ENCODE measurements around the gene VRK3.
A peak's percentile ranks its signal among the peaks of the same experiment; 100 is the strongest.

The VRK3 gene

DNA sequence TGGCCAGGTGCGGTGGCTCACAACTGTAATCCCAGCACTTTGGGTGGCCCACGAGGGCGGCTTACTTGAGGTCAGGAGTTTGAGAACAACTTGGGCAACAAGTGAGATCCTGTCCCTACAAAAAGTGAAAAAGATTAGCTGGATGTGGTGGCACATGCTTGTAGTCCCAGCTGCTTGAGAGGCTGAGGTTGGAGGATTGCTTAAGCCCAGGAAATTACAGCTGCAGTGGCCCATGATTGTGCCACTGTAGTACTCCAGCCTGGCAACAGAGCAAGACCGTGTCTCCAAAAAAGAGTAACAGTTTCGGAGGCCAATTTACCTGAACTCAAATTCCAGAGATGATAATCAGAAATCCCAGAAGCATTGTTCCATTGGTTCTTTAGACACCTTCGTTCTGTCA, 5.1 kb upstream of the VRK3 start:
- no peak for DNase-seq (ENCODE audit: low spot score)

DNA sequence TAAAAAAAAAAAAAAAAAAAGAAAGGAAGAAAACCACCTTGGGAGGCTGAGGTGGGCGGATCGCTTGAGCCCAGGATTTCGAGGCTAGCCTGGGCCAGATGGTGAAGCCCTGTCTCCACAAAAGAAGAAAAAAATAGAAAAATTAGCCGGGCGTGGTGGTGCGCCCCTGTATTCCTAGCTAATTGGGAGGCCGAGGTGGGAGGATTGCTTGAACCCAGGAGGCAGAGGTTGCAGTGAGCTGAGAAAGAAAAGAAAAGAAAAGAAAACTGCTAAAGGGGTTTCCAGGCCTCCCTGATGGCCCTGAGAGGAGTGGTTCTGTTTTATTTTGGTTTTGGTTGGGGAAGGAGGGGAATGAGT, 1.4 kb upstream of the VRK3 start:
- DNase-seq (ENCODE audit: low spot score), result no peak

DNA sequence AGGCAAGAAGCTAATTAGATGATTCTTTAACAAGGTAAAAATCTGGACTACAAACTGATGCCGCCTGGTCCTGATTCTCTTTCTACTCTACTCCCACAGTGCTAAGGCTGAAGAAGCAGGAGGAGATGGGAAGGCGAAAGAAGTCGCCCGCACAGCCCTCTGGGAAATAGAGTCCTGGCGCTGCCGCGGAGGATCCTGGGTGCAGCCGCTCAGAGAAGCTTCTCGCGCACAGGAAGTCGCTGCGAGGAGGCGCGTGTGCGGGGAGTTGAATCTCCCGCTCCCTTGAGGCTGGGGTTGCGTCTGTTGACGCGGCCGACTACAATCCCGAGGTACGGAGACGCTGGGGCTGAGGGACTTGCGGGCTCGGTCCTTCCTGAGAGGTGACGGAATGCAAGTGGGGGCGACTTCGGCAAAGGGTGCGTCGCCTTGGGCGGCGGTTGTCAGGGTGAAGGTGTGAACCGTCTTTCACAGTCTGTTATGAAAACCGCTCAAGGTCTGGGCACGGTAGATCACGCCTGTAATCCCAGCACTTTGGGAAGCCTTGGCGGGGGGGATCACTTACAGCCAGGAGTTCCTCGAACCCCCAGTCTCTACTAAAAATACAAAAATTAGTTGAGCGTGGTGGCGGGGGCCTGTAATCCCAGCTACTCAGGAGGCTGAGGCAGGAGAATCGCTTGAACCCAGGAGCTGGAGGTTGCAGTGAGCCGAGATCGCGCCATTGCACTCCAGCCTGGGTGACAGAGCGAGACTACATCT, 800 bp upstream of the VRK3 start, which contains the start of gene ZNF473:
Gene ZNF473, plus strand, starts transcription at position 212 of the 756 bp plus-strand sequence. CDS start 5,078 bp downstream, outside the sequence.
- DNase-seq (ENCODE audit: low spot score), result peak; percentile 94

GRCh38 chr19:50024719-50025021, 502 bp downstream of the VRK3 start:
- DNase-seq (ENCODE audit: low spot score), result no peak

DNA sequence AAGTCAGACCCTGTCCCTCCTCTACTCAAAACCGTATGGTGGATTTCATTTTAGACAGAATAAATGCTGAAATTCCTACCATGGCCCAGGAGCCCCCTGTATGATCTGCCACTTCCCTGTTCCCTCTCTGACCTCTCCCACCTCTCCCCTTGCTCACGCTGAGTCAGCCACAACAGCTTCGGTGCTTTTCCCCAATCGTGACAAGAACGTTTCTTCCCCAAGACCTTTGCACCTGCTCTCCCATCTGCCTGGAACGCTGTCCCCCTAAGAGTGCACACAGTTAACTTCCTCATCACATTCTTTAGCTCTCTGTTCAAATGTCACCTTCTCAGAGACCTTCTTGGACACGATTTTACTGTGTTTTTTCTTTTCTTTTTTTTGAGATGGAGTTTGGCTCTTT, 2.3 kb downstream of the VRK3 start:
- DNase-seq (ENCODE audit: low spot score), result no peak

- DNase-seq (ENCODE audit: low spot score), result no peak
Observed at GRCh38 chr19:50020481-50020880, 4.7 kb downstream of the VRK3 start.

DNA sequence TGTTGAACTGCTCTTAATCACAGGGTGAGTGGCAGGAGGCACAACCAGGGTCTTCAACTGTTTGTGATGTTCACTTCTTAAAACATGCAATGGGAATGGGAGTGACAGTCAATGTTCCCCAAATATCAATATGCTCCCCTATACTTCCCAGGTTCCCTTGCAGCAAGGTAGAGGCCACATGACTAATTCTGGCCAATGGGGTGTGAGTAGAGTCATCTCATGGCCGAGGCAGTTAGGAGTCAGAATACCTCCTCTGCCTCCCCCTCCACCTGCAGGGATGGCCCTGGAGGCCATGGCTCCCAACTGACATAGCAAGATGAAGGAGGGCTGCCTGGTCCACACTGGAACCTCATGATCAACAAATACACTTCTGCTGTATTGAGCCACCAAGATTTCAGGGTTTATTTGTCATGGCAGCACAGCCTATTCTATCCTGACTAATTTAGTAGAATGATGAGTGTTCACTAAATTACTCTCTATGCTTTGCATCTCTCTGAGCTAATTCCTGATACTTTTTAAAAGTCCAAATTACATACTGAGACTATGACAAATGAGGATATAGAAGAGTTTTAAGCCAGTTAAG, 8.9 kb downstream of the VRK3 start:
- DNase-seq (ENCODE audit: low spot score), result no peak

- DNase-seq (ENCODE audit: low spot score), result no peak
Observed at GRCh38 chr19:50008532-50008931, 16.6 kb downstream of the VRK3 start.

DNA sequence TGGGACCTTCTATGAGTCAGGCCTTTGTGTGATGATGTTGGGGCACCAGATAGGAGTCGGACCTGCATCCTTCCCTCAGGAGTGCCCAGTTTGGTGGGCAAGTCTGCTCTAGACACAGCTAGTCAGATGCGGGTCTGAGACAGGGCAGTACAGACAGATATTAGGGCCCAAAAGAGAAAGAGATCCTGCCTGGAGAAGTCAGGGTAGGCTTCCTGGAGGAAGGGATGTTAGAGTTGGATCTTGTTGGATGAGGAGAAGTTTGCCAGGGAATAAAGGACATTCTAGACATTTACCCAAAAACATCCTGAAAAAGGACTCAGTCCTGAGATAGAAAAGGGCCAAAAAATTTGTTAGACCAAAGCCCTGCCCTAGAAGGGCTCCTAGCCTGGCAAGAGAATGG, 17.2 kb downstream of the VRK3 start:
- no peak for DNase-seq (ENCODE audit: low spot score)

GRCh38 chr19:50007170-50007569, 18.0 kb downstream of the VRK3 start:
- no peak for DNase-seq (ENCODE audit: low spot score)

DNA sequence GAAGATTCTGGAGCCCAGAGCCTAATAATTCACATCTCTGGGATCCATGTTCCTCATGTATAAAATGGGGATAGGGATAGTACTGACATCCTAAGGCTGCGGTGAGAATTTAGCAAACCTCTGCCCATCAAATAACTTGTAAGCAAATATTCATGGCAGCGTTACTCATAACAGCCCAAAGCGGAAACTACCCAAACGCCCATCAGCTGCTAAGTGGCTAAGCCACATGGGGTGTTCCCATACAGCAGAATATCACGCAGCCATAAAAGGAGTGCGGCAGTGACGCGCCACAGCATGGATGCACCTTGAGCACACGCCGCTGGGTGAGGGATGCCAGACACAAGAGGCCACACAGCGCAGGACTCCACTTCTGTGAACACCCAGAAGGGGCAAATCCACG, 19.7 kb downstream of the VRK3 start:
- no peak for DNase-seq (ENCODE audit: low spot score)

DNA sequence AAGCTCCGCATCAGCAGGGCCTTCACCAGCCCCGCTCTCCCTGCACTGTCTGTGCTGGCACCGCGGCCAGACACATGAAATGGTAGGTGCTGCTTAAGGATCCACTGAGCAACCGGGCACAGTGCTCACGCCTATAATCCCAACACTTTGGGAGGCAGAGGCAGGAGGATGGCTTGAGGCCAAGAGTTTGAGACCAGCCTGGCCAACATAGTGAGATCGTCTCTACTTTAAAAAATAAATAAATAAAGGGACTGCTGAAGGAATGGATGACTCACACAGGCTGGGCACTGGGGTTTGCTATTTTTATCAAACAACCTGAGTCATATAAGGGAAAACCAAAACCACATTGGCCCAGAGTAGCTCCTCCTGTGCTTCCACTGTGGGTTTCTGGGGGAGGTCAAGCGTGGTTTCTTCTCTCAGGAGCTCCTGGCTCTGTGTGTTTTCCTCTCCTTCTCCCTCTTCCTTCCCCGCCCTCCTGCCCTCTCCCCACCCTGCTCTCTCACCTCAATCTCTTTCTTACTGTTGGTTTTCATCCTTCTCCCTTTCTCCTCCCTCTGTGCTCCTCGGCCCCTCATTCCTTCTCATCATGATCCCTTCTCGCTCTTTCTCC, 21.3 kb downstream of the VRK3 start:
- DNase-seq (ENCODE audit: low spot score), result peak; percentile 96

DNA sequence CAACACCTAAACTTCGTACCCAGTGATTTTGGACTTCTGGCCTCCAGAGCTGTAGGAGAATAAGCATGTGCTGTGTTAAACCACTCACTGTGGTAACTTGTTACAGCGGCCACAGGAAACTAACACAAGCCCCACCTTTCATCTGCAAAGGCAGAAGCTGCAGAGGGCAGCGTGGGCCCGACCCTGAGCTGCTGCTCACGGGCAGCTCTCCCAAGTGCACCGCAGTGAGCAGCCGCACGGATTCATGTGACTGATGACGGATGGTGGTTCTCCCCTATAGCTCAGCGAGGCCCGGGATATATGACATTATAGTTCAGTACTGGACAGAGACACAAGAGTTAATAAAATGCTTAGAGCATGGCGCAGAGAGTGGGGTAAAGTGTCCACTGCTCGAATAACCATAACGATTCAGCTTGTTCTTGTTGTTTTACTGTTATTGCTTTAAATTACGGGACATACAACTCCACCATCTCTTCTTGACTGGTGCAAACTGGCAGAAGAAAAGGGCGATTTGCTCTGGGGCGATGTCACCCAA, 21.9 kb downstream of the VRK3 start:
- DNase-seq (ENCODE audit: low spot score), result no peak

- no peak for DNase-seq (ENCODE audit: low spot score)
Observed at GRCh38 chr19:50002386-50002960, 22.7 kb downstream of the VRK3 start.

- no peak for DNase-seq (ENCODE audit: low spot score)
Observed at GRCh38 chr19:50001775-50002174, 23.4 kb downstream of the VRK3 start.

DNA sequence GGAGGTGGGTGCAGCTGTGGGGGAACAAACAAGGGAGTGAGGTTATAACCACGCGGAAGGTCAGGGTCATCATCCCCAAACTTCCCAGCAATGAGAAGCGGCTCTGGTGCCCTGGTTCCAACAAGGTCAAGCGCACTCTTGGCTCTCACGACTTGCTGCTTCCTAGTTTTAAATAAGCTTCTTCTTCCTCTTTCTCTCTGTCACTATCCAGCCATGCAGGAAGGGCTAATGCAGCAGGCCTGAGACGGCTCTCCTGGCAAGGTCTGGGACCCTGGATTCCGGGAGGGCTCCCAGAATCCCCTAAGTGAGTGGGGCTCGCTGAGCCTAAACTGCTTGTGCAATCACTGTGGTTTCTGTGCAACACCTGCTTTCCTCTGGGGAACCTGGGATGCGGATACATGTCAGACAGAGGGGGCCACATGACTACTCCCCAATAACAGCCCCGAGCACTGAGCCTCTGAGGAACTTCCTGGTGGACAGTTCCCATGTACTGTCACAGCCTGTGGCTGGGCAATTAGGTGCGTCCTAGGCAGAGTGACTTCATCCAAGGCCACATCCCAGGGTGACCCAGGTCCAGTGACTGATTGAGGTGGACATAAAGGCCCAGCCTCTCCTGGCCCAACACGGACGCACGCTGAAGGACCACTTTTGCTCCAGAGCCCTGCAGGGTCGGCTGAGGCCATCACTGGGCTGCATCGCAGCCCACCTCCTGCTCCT, 24.2 kb downstream of the VRK3 start:
- DNase-seq (ENCODE audit: low spot score), result no peak

DNA sequence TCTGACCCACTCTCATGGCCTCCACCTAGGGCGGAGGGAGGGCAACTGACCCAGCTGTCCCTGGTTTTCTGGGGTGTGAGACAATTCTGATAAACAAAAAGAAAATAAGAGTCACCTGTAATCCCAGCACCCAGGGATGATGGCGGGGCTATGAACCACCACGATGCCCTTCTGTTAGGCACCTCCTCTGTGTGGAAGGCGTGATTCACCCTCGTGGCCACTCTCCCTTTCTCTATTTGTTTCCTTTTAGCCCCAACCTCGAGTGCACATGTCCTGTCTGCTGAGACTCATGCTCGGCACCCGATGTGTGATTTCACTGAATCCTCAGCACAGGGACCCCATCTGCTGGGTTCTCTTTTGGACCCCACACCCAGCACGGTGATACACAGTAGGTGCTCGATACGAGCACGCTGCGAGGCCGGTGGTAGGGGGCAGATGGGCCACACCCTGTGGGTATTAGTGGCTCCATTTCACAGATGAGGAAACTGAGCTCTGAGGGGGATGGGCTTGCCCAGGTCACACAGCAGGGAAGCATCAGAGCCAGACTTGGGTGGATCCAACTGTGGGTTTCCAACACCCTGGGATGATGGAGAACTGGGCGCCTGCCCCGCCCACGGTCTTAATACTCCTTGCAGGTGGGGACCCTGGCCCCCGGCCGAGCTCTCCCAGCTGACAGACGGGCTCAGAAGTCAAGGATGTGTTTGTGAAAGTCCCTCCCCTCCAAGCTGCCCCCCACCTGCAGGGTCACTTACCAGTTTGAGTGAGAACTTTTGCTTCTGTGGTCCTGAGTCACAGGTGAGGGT, 24.9 kb downstream of the VRK3 start:
- DNase-seq (ENCODE audit: low spot score), result no peak

DNA sequence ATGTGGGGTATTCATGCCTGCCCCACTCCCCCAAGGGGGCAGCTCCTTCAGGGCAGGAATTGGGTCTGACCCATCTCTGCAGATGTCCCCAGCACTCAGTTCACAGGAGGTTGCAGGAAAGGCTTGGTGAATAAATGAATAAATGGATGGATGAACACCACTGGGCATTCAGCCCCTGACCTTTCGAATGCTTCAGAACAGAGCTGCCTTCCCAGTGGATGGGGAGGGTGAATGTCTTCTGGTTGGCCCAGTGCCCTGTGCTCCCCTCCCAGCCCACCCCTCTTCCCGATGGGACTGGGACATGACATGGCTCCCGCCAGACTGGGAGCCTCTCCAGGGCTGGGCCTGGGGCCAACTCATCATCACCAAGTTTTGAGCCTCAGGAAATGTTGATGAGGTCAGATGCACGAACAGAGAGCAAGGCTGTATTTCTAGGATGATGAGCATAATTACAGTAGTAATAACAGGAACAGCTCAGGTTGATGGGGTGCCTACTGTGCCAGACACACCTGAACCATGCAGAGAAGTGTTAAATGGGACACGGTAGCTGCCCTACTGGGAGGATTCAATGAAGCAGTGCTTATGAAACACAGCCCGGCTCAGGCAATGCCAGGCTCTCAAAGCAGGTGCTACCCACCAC, 25.7 kb downstream of the VRK3 start:
- DNase-seq (ENCODE audit: low spot score), result no peak

DNA sequence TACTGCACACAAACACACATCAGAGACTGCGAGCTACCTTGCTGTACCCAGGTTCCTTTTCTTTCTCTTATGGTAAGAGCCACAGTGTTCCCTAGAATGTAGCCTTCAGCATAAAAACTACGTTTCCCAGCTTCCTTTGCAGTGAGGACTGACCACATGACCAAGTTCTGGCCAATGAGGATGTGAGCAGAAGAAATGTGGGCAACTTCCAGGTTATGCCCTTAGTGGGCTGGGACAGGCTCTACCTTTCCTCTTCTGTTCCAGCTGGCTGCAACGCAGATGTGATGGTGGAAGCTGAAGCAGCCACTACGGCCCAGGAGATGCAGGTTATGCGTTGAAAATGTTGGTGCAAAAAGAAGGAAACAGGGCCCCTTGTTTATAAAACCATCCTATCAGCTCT, 27.5 kb downstream of the VRK3 start:
- DNase-seq (ENCODE audit: low spot score), result peak; percentile 40

DNA sequence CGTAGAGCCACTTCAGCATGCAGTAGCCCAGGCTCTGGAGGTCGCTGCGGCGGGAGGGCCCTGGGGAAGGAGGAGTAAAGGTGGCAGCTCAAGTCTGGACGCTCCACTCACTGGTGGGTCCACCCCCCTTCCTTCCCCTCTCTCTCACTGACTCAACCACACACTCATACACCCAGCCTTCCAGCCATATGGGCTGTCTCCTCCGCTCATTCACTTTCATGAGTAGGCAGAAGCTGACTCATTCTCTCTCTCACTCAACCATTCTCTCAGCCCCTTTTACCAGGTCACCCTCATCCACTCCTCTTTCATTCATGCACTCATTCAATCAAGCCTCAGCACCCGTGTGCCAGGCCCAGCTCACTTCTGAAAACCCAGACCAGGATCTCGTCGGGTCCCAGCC, 36.7 kb downstream of the VRK3 start:
- peak; percentile 30 for DNase-seq (ENCODE audit: low spot score)

DNA sequence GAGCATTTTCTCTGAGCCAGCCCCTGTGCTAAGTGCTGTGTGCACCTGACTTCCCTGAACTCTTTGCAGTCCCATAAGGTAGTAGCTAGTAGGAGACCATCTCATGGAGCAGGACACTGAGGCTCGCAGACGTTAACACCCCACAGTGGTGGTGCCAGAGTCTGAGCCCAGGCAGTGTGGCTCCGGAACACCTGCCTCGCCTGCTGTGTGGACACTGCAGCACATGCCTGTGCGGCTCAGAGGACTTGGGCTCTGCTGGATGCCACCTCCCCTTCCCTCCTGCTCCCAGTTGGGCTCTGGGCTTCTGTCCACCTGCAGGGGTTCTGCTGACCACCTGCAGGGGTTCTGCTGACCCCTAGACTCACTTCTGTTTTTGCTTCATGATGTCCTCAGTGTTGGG, 37.2 kb downstream of the VRK3 start:
- no peak for DNase-seq (ENCODE audit: low spot score)

Data from AG20443 (cell line).